Esophagus muscularis mucosa (tissue), 4 donors: ENCODE results near the gene EMP2.

ENCODE experiments used
- EP300 ChIP-seq: sonication (generic); formaldehyde crosslinking; IDR thresholded peaks from one replicate; pipeline ENCODE4 v1.6.1; 2017; ENCODE audit warnings: antibody characterized with exemption
- POLR2A ChIP-seq: fragments of 450-650 bp; IDR thresholded peaks from one replicate; pipeline ENCODE4 v1.6.1; 2017; ENCODE audit warnings: antibody characterized with exemption, moderate library complexity, mild to moderate bottlenecking, low read depth
- POLR2AphosphoS5 ChIP-seq, 2 donors: sonication (generic); formaldehyde crosslinking; IDR thresholded peaks; one replicate each; pipeline ENCODE4 v1.6.1; 2017; ENCODE audit warnings: antibody characterized with exemption in 2 of 2
- TF ChIP-seq, protein P1 (sequence below), 3 experiments: fragments of 200-600 bp in 2 of 3; fragments of 450-650 bp in 1 of 3; sonication (generic) in 2 of 3; IDR thresholded peaks; one replicate each; pipeline ENCODE4 v1.5.1; 2017 to 2019; ENCODE audit warnings: antibody characterized with exemption in 3 of 3, mild to moderate bottlenecking in 2 of 3, moderate library complexity in 1 of 3

DNA sequence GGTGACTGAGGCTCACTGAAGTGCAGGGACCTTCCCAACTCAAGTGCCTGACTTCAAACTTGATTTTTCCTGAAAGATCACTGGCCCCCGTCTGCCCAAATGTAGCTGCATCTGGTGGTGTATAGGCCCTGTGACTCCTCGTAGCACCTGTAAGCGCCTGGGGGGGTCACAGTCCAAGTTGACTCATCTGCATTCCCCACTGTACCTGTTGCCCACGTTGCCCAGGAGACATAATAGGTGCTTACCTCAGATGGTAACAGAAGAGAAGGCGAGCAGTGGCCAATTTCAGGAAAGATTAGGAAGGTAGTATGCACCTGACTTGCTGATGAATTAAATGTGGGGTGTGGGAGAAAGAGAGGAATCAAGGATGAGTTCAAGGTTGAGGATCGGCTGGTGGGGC lies 44.1 kb upstream of the EMP2 start:
- TF ChIP-seq, protein P1, sequence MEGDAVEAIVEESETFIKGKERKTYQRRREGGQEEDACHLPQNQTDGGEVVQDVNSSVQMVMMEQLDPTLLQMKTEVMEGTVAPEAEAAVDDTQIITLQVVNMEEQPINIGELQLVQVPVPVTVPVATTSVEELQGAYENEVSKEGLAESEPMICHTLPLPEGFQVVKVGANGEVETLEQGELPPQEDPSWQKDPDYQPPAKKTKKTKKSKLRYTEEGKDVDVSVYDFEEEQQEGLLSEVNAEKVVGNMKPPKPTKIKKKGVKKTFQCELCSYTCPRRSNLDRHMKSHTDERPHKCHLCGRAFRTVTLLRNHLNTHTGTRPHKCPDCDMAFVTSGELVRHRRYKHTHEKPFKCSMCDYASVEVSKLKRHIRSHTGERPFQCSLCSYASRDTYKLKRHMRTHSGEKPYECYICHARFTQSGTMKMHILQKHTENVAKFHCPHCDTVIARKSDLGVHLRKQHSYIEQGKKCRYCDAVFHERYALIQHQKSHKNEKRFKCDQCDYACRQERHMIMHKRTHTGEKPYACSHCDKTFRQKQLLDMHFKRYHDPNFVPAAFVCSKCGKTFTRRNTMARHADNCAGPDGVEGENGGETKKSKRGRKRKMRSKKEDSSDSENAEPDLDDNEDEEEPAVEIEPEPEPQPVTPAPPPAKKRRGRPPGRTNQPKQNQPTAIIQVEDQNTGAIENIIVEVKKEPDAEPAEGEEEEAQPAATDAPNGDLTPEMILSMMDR (IDR thresholded peaks at IDR 0.05): no peak
- TF ChIP-seq POLR2A (no peak), POLR2AphosphoS5 (IDR thresholded peaks at IDR 0.05) (no peak), EP300 (no peak)
